Measurements from ENCODE around the gene SFXN1.

Gene SFXN1

DNA sequence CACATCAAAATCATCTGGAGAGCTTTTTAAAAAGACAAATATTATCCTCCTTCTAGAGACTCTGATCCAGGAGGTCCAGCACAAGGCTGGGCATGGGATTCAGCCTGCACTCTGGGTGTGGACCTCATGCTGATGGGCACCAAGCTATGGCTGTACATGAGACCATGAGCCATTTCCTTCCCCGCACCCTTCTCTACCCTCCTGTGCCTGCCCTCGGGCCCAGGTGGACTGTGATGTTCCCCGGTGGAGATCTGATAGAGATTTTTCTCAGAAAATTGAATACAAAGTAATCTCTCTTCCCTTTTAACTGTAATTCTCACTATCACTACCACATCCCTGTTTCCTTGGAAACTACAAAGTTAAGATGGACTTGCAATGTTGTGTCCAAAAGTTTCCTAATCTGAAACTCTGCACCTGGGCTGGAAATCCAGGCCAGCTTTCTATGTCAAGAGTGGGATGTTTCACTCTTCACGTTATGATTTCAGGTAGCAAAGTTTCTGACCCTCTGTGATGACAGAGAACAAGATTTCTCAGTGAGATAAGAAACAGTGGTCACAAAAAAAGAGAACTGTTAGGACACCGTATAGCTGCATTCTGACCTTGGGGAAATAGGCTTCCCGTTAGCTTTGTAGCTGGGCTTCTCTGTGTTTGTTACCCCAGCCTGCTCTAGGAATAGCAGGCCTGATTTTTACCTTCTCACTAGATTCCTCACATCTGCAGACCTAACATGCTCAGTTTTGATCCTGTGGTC lies 11.5 kb downstream of the SFXN1 start:
- Histone ChIP-seq H3K9me2 (replicated peaks; ENCODE audit: low read depth, low read length) (no peaks in the 10 kb centered on the region), H3K9me3 (ENCODE audit: insufficient read depth, low read depth, low read length) (no peaks in the 10 kb centered on the region), H3K4me1 (ENCODE audit: insufficient read depth, low read length, poor library complexity, severe bottlenecking) (no peaks in the 10 kb centered on the region), H3K4me2 (ENCODE audit: low read depth, low read length, poor library complexity, severe bottlenecking) (no peak overlapping the region), H3K9ac (ENCODE audit: low read depth, low read length, poor library complexity, severe bottlenecking) (no peak overlapping the region), H3K36me3 (ENCODE audit: insufficient read depth, low read length) (peaks cover 35% of the 10 kb centered on the region), H4K20me1 (ENCODE audit: insufficient read depth, low read length, poor library complexity, severe bottlenecking) (peaks cover 54% of the 10 kb centered on the region), H3F3A (ENCODE audit: low read depth) (no peaks in the 10 kb centered on the region), H2AFZ (ENCODE audit: low read length) (no peak overlapping the region), H3K4me3 (ENCODE audit: low read length, poor library complexity, severe bottlenecking) (no peak overlapping the region), H3K27me3 (ENCODE audit: insufficient read depth, low read length, poor library complexity, severe bottlenecking) (no peaks in the 10 kb centered on the region), H3K79me2 (ENCODE audit: insufficient read depth, low read length) (peaks cover 78% of the 10 kb centered on the region)
- no peak for TF ChIP-seq EZH2phosphoT487 (IDR thresholded peaks at IDR 0.05; ENCODE audit: borderline replicate concordance)
- TF ChIP-seq, protein P1, sequence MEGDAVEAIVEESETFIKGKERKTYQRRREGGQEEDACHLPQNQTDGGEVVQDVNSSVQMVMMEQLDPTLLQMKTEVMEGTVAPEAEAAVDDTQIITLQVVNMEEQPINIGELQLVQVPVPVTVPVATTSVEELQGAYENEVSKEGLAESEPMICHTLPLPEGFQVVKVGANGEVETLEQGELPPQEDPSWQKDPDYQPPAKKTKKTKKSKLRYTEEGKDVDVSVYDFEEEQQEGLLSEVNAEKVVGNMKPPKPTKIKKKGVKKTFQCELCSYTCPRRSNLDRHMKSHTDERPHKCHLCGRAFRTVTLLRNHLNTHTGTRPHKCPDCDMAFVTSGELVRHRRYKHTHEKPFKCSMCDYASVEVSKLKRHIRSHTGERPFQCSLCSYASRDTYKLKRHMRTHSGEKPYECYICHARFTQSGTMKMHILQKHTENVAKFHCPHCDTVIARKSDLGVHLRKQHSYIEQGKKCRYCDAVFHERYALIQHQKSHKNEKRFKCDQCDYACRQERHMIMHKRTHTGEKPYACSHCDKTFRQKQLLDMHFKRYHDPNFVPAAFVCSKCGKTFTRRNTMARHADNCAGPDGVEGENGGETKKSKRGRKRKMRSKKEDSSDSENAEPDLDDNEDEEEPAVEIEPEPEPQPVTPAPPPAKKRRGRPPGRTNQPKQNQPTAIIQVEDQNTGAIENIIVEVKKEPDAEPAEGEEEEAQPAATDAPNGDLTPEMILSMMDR (conservative IDR thresholded peaks at IDR 0.05; ENCODE audit: low read length) = no peak

DNA sequence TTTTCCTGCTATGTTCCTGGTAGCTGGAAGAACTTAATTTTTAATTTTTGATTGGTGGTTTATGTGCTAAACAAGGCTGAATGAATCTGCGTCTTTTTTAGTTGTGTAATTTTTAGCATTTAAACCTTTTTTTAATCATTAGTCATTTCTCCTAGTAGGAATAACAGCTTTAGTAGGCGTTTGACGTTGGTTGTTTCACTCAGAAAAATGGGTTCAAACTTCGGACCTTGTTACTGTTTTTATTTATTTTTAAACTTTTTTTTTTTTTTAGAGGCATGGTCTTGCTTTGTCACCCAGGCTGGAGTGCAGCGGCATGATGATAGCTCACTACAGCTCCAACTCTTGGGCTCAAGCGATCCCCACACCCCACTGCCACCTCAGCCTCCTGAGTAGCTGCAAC lies 12.9 kb downstream of the SFXN1 start:
- peaks cover 64% of the 10 kb centered on the region for H3K79me2 ChIP-seq (ENCODE audit: insufficient read depth, low read length)
- H3K4me2 ChIP-seq (ENCODE audit: low read depth, low read length, poor library complexity, severe bottlenecking) = no peak overlapping the region
- no peaks in the 10 kb centered on the region for H3K9me2 ChIP-seq (replicated peaks; ENCODE audit: low read depth, low read length)
- H2AFZ ChIP-seq (ENCODE audit: low read length) = no peak overlapping the region
- H3K9me3 ChIP-seq (ENCODE audit: insufficient read depth, low read depth, low read length) = no peaks in the 10 kb centered on the region
- H3K36me3 ChIP-seq (ENCODE audit: insufficient read depth, low read length) = peaks cover 39% of the 10 kb centered on the region
- no peaks in the 10 kb centered on the region for H3F3A ChIP-seq (ENCODE audit: low read depth)
- H3K4me3 ChIP-seq (ENCODE audit: low read length, poor library complexity, severe bottlenecking) = no peak overlapping the region
- H3K4me1 ChIP-seq (ENCODE audit: insufficient read depth, low read length, poor library complexity, severe bottlenecking) = no peaks in the 10 kb centered on the region
- peaks cover 44% of the 10 kb centered on the region for H4K20me1 ChIP-seq (ENCODE audit: insufficient read depth, low read length, poor library complexity, severe bottlenecking)
- H3K27me3 ChIP-seq (ENCODE audit: insufficient read depth, low read length, poor library complexity, severe bottlenecking) = no peaks in the 10 kb centered on the region
- TF ChIP-seq, protein P1 (conservative IDR thresholded peaks at IDR 0.05; ENCODE audit: low read length) = no peak
- TF ChIP-seq EZH2phosphoT487 (IDR thresholded peaks at IDR 0.05; ENCODE audit: borderline replicate concordance) = no peak
- no peak overlapping the region for H3K9ac ChIP-seq (ENCODE audit: low read depth, low read length, poor library complexity, severe bottlenecking)

DNA sequence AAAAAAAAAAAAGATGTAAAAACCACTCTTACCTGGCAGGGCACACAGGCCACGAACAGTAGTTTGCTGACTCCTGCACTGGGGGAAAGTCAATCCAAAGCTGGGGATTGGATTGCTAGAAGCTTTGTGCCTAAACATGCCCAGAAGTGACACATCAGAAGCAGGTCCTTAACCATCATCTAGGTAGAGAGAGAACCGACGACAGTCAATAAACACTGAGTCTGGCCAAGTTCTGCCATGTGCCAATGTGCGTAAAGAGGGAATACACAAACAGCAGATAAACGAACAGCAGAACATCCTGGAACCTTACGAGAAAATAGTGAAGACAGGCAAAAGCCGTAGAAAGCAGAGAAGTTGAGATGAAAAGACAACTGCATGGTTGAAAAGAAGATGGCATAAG lies 14.9 kb downstream of the SFXN1 start:
- H3K36me3 ChIP-seq (ENCODE audit: insufficient read depth, low read length) = peaks cover 44% of the 10 kb centered on the region
- TF ChIP-seq, protein P1 (conservative IDR thresholded peaks at IDR 0.05; ENCODE audit: low read length) = no peak
- TF ChIP-seq EZH2phosphoT487 (IDR thresholded peaks at IDR 0.05; ENCODE audit: borderline replicate concordance) = no peak
- no peak overlapping the region for H2AFZ ChIP-seq (ENCODE audit: low read length)

More for the DNA sequence above, 14.9 kb downstream of the SFXN1 start:
- Histone ChIP-seq H3K4me1 (ENCODE audit: insufficient read depth, low read length, poor library complexity, severe bottlenecking) (no peaks in the 10 kb centered on the region), H3K9ac (ENCODE audit: low read depth, low read length, poor library complexity, severe bottlenecking) (no peak overlapping the region), H3K9me3 (ENCODE audit: insufficient read depth, low read depth, low read length) (no peaks in the 10 kb centered on the region), H3K4me3 (ENCODE audit: low read length, poor library complexity, severe bottlenecking) (no peak overlapping the region), H3K4me2 (ENCODE audit: low read depth, low read length, poor library complexity, severe bottlenecking) (no peak overlapping the region), H3K79me2 (ENCODE audit: insufficient read depth, low read length) (peaks cover 45% of the 10 kb centered on the region), H3K9me2 (replicated peaks; ENCODE audit: low read depth, low read length) (no peaks in the 10 kb centered on the region), H3F3A (ENCODE audit: low read depth) (no peaks in the 10 kb centered on the region), H3K27me3 (ENCODE audit: insufficient read depth, low read length, poor library complexity, severe bottlenecking) (no peaks in the 10 kb centered on the region), H4K20me1 (ENCODE audit: insufficient read depth, low read length, poor library complexity, severe bottlenecking) (peaks cover 43% of the 10 kb centered on the region)

Data from Loucy (cell line).